H54 (cell line): ENCODE measurements around the gene CFAP298.
"Not testable (repeated sequence)": the region's sequence is repeated elsewhere in the genome, so short reads cannot be mapped to it uniquely, and the experiment has no call there.

Source experiments
- DNase-seq: peaks from one replicate; pipeline ENCODE4 v3.0.0; 2011; ENCODE audit warnings: low spot score, mixed read lengths; ENCODE audit not compliant: insufficient read length
- FAIRE-seq: peaks from 3 replicates; lab custom pipeline; 2011; peaks lifted over from hg19 to GRCh38; lab: Jason Lieb, UNC
- POLR2A ChIP-seq: IDR thresholded peaks from 2 replicates; pipeline ENCODE4 v1.6.1; 2011; ENCODE audit warnings: low read depth, mild to moderate bottlenecking, low read length

CFAP298 gene

DNA sequence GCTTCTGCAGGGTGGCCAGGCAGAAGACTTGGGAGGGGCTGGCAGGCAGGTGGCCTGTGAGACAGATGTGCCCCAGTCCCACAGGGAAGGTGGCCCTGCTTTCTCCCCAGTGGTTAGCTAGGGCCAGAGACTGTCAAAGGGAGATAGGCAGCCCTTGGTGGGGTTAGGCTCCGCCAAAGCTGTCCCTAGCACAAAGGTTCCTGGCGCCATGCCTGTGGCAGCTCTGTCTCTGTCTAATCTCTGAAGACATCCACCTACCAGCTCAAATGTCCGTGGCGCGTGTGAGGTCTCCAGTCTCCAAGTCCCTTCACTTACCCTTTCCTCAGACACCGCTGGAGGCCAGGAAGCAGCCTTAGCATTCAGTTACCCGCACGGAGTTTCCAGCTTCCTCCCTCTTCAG, 44.6 kb downstream of the CFAP298 start:
- DNase-seq, result no peak
- TF ChIP-seq POLR2A, result no peak
- FAIRE-seq, result no peak

DNA sequence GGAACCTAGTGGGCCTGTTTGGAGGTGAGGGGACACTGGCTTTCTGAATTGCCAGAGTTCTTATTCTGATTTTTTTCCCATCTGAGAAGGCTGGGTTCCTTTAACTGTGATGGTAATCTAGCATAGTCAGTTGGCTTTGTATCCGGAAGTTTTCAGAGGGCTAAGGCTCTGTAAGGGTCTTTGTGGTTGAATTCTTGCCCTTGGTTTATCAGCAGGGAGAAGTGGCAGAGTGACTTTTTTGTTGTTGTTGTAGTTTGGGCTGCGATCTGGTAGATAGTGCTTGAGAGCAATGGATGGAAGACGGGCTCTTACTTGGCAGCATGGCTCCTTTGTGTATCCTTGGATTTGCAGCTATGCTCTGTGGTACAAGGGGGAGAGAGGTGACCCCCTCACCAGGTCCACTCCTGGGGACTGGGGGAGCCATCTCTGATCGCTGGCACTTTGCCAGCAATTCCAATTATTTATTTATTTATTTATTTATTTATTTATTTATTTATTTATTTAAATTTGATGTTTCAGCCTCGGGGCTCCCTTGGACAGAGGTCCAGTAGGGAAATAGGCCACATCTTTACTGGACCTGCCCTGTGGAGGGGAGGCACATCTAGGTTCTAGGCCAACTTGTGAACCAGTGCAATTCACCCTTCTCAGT, 45.3 kb downstream of the CFAP298 start:
- FAIRE-seq (no peak), DNase-seq (no peak)
- TF ChIP-seq POLR2A, result no peak

DNA sequence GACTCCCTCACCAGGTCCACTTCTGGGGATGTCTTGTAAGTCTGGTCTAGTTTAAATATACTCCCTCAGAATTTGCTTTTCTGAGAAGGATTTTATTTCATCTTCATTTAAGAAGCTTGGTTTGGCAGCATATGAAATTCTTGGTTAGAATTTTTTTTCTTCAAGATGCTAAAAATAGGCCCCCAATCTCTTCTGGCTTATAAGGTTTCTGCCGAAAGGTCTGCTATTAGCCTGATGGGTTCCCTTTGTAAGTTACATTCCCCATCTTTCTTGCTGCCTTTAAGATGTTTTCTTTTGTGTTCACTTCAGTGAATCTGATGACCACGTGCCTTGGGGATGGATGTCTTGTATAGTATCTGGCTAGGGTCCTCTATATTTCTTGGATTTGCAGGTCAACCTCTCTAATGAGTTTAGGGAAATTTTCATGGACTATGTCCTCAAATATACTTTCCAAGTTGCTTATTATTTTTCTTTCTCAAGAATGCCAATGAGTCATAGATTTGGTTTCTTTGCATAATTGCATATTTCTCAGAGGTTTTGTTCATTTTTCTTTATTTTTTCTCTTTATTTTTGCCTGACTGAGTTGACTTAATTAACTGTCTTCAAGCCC, 46.2 kb downstream of the CFAP298 start:
- DNase-seq (no peak), FAIRE-seq (no peak)
- no peak for TF ChIP-seq POLR2A

DNA sequence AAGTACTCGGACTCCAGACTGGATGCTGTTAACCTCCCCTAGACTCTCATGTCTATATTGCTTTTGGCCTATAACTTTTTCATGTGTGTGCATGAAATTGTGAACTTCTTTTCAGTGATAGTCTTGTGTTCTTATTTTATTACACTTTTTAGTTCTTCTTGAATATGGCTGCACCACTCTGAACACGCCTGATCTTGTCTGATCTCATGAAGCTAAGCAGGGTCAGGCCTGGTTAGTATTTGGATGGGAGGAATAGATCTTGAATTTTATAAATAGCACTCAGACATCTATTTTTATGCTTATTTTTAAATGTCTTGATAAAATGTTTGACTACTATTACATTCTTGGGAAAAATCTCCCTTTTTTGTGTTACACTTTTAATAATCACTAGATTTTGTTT, 49.3 kb downstream of the CFAP298 start:
- no peak for TF ChIP-seq POLR2A
- no peak for DNase-seq
- FAIRE-seq, result no peak

DNA sequence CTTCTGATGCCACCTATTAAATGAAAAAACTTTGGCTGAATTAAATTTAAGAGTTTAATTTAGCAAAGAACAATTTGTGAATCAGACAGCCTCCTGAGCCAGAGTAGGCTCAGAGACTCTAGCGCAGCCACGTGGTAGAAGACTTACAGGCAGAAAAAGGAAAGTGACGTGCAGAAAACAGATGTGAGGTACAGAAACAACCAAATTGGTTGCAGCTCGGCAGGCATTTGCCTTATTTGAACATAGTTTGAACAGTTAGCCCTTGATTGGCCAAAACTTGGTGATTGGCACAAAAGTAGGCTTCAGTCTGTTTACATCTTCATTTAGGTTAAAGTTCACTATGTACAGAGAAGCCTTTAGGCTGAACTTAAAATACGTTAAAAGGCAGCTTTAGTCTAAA, 49.8 kb downstream of the CFAP298 start:
- TF ChIP-seq POLR2A, result no peak
- DNase-seq (no peak), FAIRE-seq (no peak)

DNA sequence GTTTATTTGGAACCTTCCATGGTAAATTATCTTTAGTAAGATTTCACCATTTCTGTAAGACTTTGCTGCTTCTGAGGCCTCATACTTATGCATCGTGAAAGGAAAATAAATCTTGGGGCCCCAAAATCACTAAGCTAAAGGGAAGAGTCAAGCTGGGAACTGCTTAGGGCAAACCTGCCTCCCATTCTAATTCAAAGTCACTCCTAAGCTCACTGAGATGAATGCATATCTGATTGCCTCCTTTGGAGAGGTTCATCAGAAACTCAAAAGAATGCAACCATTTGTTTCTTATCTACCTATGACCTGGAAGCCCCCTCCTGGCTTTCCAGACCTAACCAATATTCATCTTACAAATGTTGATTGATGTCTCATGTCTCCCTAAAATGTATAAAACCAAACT, 50.7 kb downstream of the CFAP298 start:
- not testable (repeated sequence) for DNase-seq, FAIRE-seq

DNA sequence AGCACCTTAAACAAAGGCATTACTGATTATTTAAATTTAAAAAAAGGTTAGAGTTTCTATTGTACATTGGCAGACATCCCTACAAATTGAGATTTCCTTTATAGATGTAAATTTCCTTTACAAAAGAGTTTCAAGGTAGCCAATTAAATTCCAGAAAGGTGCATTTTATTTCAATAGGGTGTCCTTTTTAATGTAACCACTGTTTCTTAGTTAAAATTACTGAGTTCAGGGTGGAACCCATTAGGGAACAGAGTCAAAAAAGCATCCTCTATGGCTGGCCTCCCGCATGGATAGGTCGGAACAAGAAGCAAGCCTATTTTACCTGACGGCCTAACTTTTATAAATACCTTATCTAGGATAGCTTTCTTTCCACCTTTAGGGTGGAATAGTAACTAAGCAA, 51.3 kb downstream of the CFAP298 start:
- TF ChIP-seq POLR2A, result no peak
- FAIRE-seq, result no peak
- DNase-seq, result no peak

DNA sequence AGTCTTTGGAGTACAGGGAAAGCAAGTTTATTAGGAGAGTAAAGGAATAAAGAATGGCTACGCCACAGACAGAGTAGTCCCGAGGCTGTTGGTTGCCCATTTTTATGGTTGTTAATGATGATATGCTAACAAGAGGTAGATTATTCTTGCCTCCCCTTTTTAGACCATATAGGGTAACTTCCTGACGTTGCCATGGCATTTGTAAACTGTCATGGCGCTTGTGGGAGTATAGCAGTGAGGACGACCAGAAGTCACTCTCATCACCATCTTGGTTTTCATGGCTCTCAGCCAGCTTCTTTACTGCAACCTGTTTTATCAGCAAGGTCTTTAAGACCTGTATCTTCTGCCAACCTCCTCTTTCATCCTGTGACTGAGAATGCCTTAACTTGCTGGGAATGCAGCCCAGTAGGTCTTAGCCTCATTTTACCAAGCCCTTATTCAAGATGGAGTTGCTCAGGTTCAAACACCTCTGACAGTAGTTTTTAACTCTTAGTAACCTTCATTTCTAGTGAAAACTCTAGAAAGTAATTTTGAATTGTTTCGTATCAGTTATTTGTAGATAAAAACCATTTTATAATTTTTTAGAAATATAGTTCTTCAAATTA, 53.1 kb downstream of the CFAP298 start:
- DNase-seq (no peak), FAIRE-seq (no peak)
- TF ChIP-seq POLR2A, result no peak

DNA sequence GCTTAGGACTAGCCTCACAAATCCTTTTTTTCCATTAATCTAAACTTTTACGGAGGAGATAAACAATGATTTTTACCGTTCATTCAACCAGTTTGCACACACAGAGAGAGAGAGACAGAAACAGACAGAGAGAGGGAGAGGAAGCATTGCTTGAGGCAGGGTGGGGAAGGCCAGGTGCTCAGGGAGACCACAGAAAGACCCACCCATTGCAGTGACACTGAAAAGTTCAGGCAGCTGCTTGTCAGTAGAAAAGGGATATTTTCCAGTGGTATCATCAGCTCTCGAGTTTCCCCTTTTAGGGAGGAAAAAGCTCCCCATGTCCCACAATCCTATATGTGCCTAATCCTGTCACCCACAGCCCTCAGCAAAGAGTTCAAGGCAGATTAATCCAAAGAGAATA, 54.1 kb downstream of the CFAP298 start:
- no peak for FAIRE-seq
- TF ChIP-seq POLR2A, result no peak
- no peak for DNase-seq

DNA sequence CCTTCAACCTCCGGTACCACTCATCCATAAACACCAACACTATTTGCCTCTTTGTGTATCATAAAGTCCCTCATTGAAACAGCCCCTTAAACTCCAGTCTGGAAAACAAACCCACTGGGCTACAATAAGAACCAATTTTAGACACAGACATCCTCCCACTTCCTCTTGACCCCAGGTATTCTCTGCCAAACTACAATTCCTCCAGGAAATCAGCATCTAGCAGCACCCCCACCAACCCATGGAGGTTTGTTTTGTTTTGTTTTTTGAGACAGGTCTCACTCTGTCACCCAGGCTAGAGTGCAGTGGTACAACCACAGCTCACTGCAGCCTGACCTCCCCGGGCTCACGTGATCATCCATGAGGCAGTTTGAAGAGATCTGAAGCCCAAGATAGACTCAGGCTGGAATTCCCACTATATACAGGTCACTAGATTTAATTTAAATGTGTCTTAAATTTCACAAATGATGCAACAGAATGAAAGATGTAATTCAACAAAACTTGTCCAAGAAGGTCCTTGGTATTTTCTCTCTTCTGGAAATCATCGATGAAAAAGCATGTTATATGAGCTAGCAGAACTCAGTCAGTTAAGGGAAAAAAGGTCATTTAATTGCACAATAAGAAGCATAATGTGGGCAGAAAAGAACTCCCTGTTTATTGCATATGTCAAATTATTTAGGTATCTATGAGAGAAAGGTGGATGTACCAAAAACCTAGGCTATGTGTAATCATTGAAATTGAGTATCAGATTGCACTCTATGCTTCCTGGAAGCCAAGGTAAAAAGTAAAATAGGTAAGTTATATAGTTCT, 57.1 kb downstream of the CFAP298 start:
- FAIRE-seq (no peak), DNase-seq (no peak)
- TF ChIP-seq POLR2A, result no peak

DNA sequence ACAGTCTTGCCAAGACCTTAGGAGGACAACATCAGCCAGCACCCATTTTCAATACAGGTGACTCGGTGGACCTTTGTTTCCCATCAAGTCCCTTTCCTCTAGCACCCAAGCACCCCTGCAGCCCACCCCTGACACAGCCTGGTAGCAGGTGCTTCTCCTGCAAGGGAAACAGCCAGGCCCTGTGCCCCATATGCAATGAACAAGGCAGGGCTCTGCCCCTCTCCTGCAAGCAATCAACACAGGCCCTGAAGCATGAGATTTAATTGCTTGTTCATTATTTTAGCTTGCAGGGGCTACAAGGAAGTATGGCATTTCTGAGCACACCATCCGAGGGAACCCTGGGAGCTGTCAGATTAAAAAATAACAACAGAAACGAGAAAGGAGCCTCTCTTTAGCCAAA, 62.3 kb downstream of the CFAP298 start:
- FAIRE-seq (no peak), DNase-seq (no peak)
- no peak for TF ChIP-seq POLR2A

DNA sequence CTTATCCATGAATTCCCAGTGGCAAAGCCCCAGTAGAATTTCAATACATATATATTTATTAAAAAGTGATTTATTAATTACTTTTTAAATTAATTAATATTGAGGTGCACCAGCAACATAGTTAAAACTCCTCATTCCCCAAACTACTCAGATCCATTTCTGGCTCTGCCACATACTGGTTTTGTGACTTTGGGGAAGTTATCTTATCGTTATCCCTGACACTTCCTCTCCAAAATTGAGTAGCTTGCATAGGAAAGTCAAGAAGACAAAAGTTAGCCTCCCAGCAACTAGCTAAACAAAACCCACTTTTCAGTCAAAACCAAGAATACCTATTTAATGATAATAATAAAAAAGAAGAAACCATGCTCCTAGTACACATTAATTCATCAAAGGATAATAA, 62.7 kb downstream of the CFAP298 start:
- FAIRE-seq (no peak), DNase-seq (no peak)
- no peak for TF ChIP-seq POLR2A
